Type B pancreatic cell (in vitro differentiated cells): Measurements from ENCODE around the gene VIPR2. TPM values are rescaled to one million over a fixed set of nuclear protein-coding genes. Genes with fewer than 3 reads are reported as not detected.

Experiments
- DNase-seq: peaks from one replicate; pipeline ENCODE4 v3.0.0; 2021; ENCODE audit warnings: mixed read lengths; ENCODE audit not compliant: unreplicated experiment; ENCODE audit errors: extremely low spot score
- H3K27ac Mint-ChIP-seq: 2 replicates; pipeline ENCODE4 v1.8.0; 2021; ENCODE audit warnings: mild to moderate bottlenecking, mixed read lengths
- H3K27me3 Mint-ChIP-seq: 2 replicates; pipeline ENCODE4 v1.8.0; 2021; ENCODE audit warnings: mixed read lengths
- H3K36me3 Mint-ChIP-seq: 2 replicates; pipeline ENCODE4 v1.8.0; 2021; ENCODE audit warnings: mixed read lengths
- H3K4me1 Mint-ChIP-seq: one replicate; pipeline ENCODE4 v1.8.0; 2021; ENCODE audit warnings: mixed read lengths; ENCODE audit not compliant: unreplicated experiment
- H3K4me3 Mint-ChIP-seq: 2 replicates; pipeline ENCODE4 v1.8.0; 2021; ENCODE audit warnings: mild to moderate bottlenecking, mixed read lengths
- H3K9me3 Mint-ChIP-seq: 2 replicates; pipeline ENCODE4 v1.8.0; 2021; ENCODE audit warnings: mixed read lengths
- CTCF ChIP-seq: fragments of 200-600 bp; sonication (generic); conservative IDR thresholded peaks from 2 replicates; pipeline ENCODE4 v1.5.0; 2021; ENCODE audit warnings: antibody characterized with exemption, mild to moderate bottlenecking
- long read RNA-seq: library from polyadenylated mRNA; unstranded; transcript quantifications from one replicate; pipeline ENCODE4 v2.0.0, GENCODE V29; 2020
- total RNA-seq: library from RNA; stranded (reverse); gene quantifications from 2 replicates; pipeline ENCODE4 v1.2.1, GENCODE V29; 2021; ENCODE audit warnings: low replicate concordance

VIPR2 gene
- total RNA-seq = 0.12 and 0.31 TPM in 2 replicates
- long read RNA-seq = 0 reads

GRCh38 chr7:159144758-159145489, at the start of gene VIPR2:
Gene VIPR2 (minus strand): TSS chr7:159144867. CDS start chr7:159144771, 96 bp downstream.
- Mint-ChIP-seq H3K36me3 (no peaks in the 10 kb centered on the region), H3K9me3 (no peaks in the 10 kb centered on the region), H3K27ac (no peak within 1 kb of the TSS), H3K4me3 (peak within 1 kb of the TSS; percentile 81), H3K4me1 (no peaks in the 10 kb centered on the region), H3K27me3 (peaks cover 46% of the 10 kb centered on the region)
- DNase-seq = no peak
- no peak for TF ChIP-seq CTCF

- H3K9me3 Mint-ChIP-seq = no peaks in the 10 kb centered on the region
- H3K27me3 Mint-ChIP-seq = no peaks in the 10 kb centered on the region
- no peak for DNase-seq
- H3K4me3 Mint-ChIP-seq = no peak overlapping the region
- no peaks in the 10 kb centered on the region for H3K36me3 Mint-ChIP-seq
- H3K27ac Mint-ChIP-seq = no peak overlapping the region
- H3K4me1 Mint-ChIP-seq = no peaks in the 10 kb centered on the region
- no peak for TF ChIP-seq CTCF
These were observed 49.0 kb upstream of the VIPR2 start for GRCh38 chr7:159193543-159194090.

- H3K27me3 Mint-ChIP-seq = no peaks in the 10 kb centered on the region
- DNase-seq = no peak
- no peaks in the 10 kb centered on the region for H3K4me1 Mint-ChIP-seq
- H3K4me3 Mint-ChIP-seq = no peak overlapping the region
- no peaks in the 10 kb centered on the region for H3K9me3 Mint-ChIP-seq
- no peak for TF ChIP-seq CTCF
- H3K36me3 Mint-ChIP-seq = no peaks in the 10 kb centered on the region
- no peak overlapping the region for H3K27ac Mint-ChIP-seq
These were observed 48.2 kb upstream of the VIPR2 start for GRCh38 chr7:159192725-159193453.

GRCh38 chr7:159192013-159192412, 47.3 kb upstream of the VIPR2 start:
- no peak for DNase-seq
- no peaks in the 10 kb centered on the region for H3K27me3 Mint-ChIP-seq
- H3K4me1 Mint-ChIP-seq = no peaks in the 10 kb centered on the region
- no peak overlapping the region for H3K4me3 Mint-ChIP-seq
- H3K27ac Mint-ChIP-seq = no peak overlapping the region
- H3K9me3 Mint-ChIP-seq = no peaks in the 10 kb centered on the region
- TF ChIP-seq CTCF = no peak
- H3K36me3 Mint-ChIP-seq = no peaks in the 10 kb centered on the region

- no peaks in the 10 kb centered on the region for H3K9me3 Mint-ChIP-seq
- TF ChIP-seq CTCF = no peak
- no peak overlapping the region for H3K4me3 Mint-ChIP-seq
- H3K27me3 Mint-ChIP-seq = no peaks in the 10 kb centered on the region
- no peaks in the 10 kb centered on the region for H3K36me3 Mint-ChIP-seq
- no peak for DNase-seq
- H3K4me1 Mint-ChIP-seq = no peaks in the 10 kb centered on the region
- H3K27ac Mint-ChIP-seq = no peak overlapping the region
These were observed 46.6 kb upstream of the VIPR2 start for GRCh38 chr7:159191236-159191635.
